AG08395 (cell line): ENCODE data around the gene DNAJB6.

Source experiments
- DNase-seq: peaks from one replicate; pipeline ENCODE4 v3.0.0; 2012; ENCODE audit warnings: mixed read lengths, low spot score

DNAJB6 gene

DNA sequence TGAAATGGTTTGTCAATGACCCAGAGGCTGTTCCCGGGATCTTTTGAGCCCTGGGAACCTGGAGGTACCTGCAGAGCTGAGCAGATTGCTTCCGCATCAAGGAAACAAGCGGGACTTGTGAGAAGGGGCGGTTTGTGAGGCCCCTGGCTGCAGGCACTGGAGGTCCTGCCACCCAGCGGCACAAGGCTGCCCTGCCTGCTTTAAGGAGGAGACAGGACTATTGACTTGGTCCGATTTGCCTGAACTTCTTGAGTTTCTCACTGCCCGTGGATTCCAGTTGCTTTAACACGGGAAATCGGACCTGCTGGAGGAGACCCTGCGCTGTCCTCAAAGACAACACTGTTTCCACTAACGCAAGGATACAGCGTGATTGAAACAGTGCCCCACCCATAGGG is 130.1 kb downstream of the DNAJB6 start:
- no peak for DNase-seq
